SK-N-SH treated with all-trans-retinoic acid at 6 μM for 48 hours (cell line): ENCODE data around the gene PRKCB.

Experiments used
- ARNTL ChIP-seq: fragments of 450-650 bp; formaldehyde crosslinking; IDR thresholded peaks from 2 replicates; pipeline ENCODE4 v1.5.0; 2020; ENCODE audit warnings: low read depth, mild to moderate bottlenecking, moderate library complexity, borderline replicate concordance
- CREB5 ChIP-seq: fragments of 250-450 bp; sonication (Bioruptor Pico); IDR thresholded peaks from 2 replicates; pipeline ENCODE4 v1.5.1; 2020; ENCODE audit warnings: low read depth, mild to moderate bottlenecking, moderate library complexity
- CSRNP3 ChIP-seq: fragments of 250-450 bp; sonication (Bioruptor Pico); IDR thresholded peaks from 2 replicates; pipeline ENCODE4 v1.5.1; 2021; ENCODE audit warnings: mild to moderate bottlenecking, moderate library complexity
- GLIS3 ChIP-seq: fragments of 250-450 bp; sonication (Bioruptor Pico); IDR thresholded peaks from 2 replicates; pipeline ENCODE4 v1.5.0; 2020; ENCODE audit warnings: mild to moderate bottlenecking, moderate library complexity
- ISL1 ChIP-seq: fragments of 250-450 bp; sonication (Bioruptor Pico); IDR thresholded peaks from 2 replicates; pipeline ENCODE4 v2.1.2; 2022; ENCODE audit warnings: mild to moderate bottlenecking, moderate library complexity
- RARB ChIP-seq: fragments of 250-450 bp; sonication (Bioruptor Pico); IDR thresholded peaks from 2 replicates; pipeline ENCODE4 v1.8.0; 2021; ENCODE audit warnings: mild to moderate bottlenecking, moderate library complexity
- SNAI2 ChIP-seq: fragments of 250-450 bp; sonication (Bioruptor Pico); IDR thresholded peaks from 2 replicates; pipeline ENCODE4 v1.5.0; 2020; ENCODE audit warnings: mild to moderate bottlenecking, moderate library complexity
- TOX ChIP-seq: fragments of 250-450 bp; sonication (Bioruptor Pico); IDR thresholded peaks from 2 replicates; pipeline ENCODE4 v1.8.0; 2021; ENCODE audit warnings: mild to moderate bottlenecking, moderate library complexity, borderline replicate concordance
- ZC3H10 ChIP-seq: fragments of 250-450 bp; sonication (Bioruptor Pico); IDR thresholded peaks from 2 replicates; pipeline ENCODE4 v1.5.1; 2021; ENCODE audit warnings: mild to moderate bottlenecking, moderate library complexity
- ZNF8 ChIP-seq: fragments of 450-650 bp; formaldehyde crosslinking; IDR thresholded peaks from 2 replicates; pipeline ENCODE4 v1.5.0; 2020; ENCODE audit warnings: mild to moderate bottlenecking, moderate library complexity

GRCh38 chr16:23996258-23996955 lies 160.6 kb downstream of the PRKCB start:
- TF ChIP-seq ZC3H10 (no peak), RARB (CRISPR knock-in tag) (no peak), CREB5 (CRISPR knock-in tag) (no peak), TOX (CRISPR knock-in tag) (no peak), ARNTL (CRISPR knock-in tag) (no peak), SNAI2 (CRISPR knock-in tag) (no peak), CSRNP3 (CRISPR knock-in tag) (no peak), GLIS3 (CRISPR knock-in tag) (no peak), ISL1 (CRISPR knock-in tag) (no peak), ZNF8 (no peak)
